Transverse colon (tissue), 4 donors: ENCODE measurements around the gene MBTPS1. TPM values are rescaled to one million over a fixed set of nuclear protein-coding genes. Genes with fewer than 3 reads are reported as not detected.

ENCODE experiments used
- DNase-seq: peaks from one replicate; pipeline ENCODE4 v3.0.0-alpha.2; 2019
- H3K27ac ChIP-seq, 4 donors: fragments of 200-600 bp; sonication (generic); 2 replicates each; pipeline ENCODE4 v1.5.1; 2016 to 2018; ENCODE audit warnings: inconsistent platforms in 4 of 4
- H3K27me3 ChIP-seq: fragments of 200-600 bp; sonication (generic); 2 replicates; pipeline ENCODE4 v1.5.1; 2017; ENCODE audit warnings: inconsistent platforms
- H3K36me3 ChIP-seq, 4 donors: fragments of 200-600 bp; sonication (generic); 2 replicates each; pipeline ENCODE4 v1.5.1; 2017 to 2019; ENCODE audit warnings: inconsistent platforms in 4 of 4
- H3K4me1 ChIP-seq, 4 donors: fragments of 200-600 bp; sonication (generic); 2 replicates each; pipeline ENCODE4 v1.5.1; 2017 to 2020; ENCODE audit warnings: inconsistent platforms in 4 of 4
- H3K4me3 ChIP-seq, 4 donors: fragments of 200-600 bp; sonication (generic); 1 replicate in 1 of 4; 2 replicates in 3 of 4; pipeline versions ENCODE4 v1.5.1 to v1.6.1; 2017 to 2019; ENCODE audit warnings: inconsistent platforms in 4 of 4
- H3K9me3 ChIP-seq, 2 donors: fragments of 200-600 bp; sonication (generic); 2 replicates each; pipeline ENCODE4 v1.5.1; 2017 to 2019; ENCODE audit warnings: inconsistent platforms in 2 of 2
- EP300 ChIP-seq: sonication (generic); formaldehyde crosslinking; IDR thresholded peaks from one replicate; pipeline ENCODE4 v1.6.1; 2017; ENCODE audit warnings: antibody characterized with exemption, low read depth
- POLR2A ChIP-seq: fragments of 450-650 bp; IDR thresholded peaks from one replicate; pipeline ENCODE4 v1.6.1; 2016; ENCODE audit warnings: antibody characterized with exemption, mild to moderate bottlenecking, moderate library complexity
- POLR2AphosphoS5 ChIP-seq, 3 donors: sonication (generic); formaldehyde crosslinking; IDR thresholded peaks; one replicate each; pipeline ENCODE4 v1.6.1; 2016; ENCODE audit warnings: antibody characterized with exemption in 3 of 3
- WGBS, 2 donors: methylation state at CpG; one replicate each; pipeline ENCODE4 v1.1.5; 2018; ENCODE audit warnings: low coverage in 1 of 2; 5-methylcytosine and 5-hydroxymethylcytosine counted together
- in situ Hi-C, 4 donors: fragments of 200-750 bp; cut with MboI; loops; one replicate each; pipeline versions ENCODE4 v1.15.0 to v1.15.1; 2017; ENCODE audit warnings: low sequenced_read_pairs in 3 of 4, low pct_ligation_motif_present in 1 of 4, low pct_unique_long_range_greater_than_20kb in 1 of 4
- intact Hi-C: fragments of 100-400 bp; cut with DNase I; formaldehyde crosslinking; loops from one replicate; pipeline ENCODE4 v1.15.1; 2023; ENCODE audit warnings: low total_unique reads
- total RNA-seq, 4 donors: library from RNA; depleted of rRNA; stranded (reverse); fragments of >200 nt; gene quantifications; one replicate each; pipeline ENCODE4 v1.1.0, GENCODE V29; 2016
- TF ChIP-seq, protein P1 (sequence below), 5 experiments: fragments of 200-600 bp in 3 of 5; fragments of 450-650 bp in 2 of 5; sonication (generic) in 3 of 5; IDR thresholded peaks; 1 replicate in 2 of 5; 2 replicates in 3 of 5; pipeline ENCODE4 v1.5.1; 2016 to 2017; ENCODE audit warnings: antibody characterized with exemption in 5 of 5, inconsistent platforms in 3 of 5, mild to moderate bottlenecking in 2 of 5, moderate library complexity in 1 of 5

MBTPS1 gene
- total RNA-seq, 4 donors from 2014 or later, result 53.7 to 110 (median 97.0) TPM

DNA sequence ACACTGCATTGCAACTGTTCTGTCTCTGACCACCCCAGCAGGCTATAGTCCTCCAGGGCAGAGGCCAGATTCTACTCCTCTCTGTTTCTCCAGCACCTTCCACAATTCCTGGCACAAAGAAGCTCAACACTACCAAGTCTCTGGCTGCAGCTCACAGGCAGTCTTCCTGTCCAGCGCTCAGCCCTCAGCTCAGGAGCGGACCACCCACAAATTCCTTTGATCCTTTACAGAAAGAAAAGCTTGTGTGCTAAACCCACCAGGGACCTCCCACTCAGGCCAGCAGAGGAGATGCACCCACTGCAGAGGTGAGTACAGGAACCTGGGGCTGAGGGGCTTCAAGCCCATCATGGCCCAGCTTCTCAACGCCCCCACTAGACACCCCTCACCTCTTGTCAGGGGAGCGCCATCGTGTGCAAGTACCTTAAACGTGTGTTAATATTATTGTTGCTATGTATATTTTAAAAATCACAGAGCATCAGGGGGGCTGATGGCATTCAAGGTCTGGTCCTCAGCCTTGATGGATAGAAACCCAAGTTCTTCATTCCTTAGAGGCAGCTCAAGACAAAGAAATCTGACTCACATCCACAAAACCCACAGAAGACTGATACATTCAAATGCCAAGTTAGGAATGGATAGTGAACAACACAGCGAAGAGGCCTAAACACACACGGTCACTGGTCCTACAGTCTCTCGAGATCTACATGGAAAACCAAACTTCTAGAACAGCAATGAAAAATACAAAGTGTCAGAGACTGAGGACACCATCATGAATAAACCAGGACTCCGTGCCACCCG, 19.8 kb upstream of the MBTPS1 start:
- no peaks in the 10 kb centered on the region for H3K4me1 ChIP-seq
- in situ Hi-C loops (no loop called here), intact Hi-C loops (no loop called here)
- 80 to 88% methylated on average over 2 to 11 of the region's 11 CpGs for WGBS, 2 donors
- no peak overlapping the region for H3K4me3 ChIP-seq
- no peaks in the 10 kb centered on the region for H3K36me3 ChIP-seq
- TF ChIP-seq POLR2AphosphoS5 (IDR thresholded peaks at IDR 0.05) (no peak), POLR2A (no peak)
- no peaks in the 10 kb centered on the region for H3K9me3 ChIP-seq
- no peak for DNase-seq
- H3K27ac ChIP-seq, result no peak overlapping the region
- H3K27me3 ChIP-seq, result no peaks in the 10 kb centered on the region

DNA sequence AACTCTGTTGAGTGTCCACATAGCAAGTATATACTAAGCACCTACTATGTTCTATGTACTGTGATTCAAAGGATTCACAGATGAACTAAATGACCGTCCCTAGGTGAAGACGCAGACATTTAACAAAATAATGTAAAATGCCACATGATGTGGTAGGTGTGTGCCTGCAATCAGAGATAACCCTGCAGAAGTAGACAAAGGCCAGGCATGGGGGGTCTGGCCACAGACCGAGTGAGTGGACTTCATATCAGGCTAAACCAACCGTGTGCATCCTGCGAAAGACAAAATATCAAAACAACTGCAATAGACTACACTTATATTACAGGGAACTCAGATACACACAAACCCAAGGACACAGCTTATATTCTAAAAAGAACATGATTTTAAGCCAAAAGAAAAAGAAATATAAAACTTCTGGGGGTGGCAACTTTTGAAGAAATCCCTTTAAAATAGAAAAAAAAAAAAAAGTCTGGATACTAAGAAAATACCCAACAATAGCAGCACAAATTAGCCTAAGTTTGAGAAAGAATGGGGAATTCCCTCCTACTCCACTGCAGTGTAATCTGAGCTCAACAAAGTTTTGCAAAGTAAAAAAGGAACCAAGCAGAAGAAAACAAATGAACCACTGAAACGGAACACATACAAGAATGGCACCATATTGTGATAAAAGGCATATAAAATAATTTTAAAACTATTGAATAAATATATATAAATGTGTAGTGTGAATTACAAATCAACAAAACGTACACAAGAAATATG, 16.0 kb upstream of the MBTPS1 start:
- Histone ChIP-seq H3K4me1 (no peaks in the 10 kb centered on the region), H3K27me3 (no peaks in the 10 kb centered on the region), H3K36me3 (peaks cover 0 to 13% (median 0%) of the 10 kb centered on the region in 4 donors), H3K4me3 (no peak overlapping the region), H3K27ac (no peak overlapping the region), H3K9me3 (no peaks in the 10 kb centered on the region)
- TF ChIP-seq EP300 (no peak), POLR2AphosphoS5 (IDR thresholded peaks at IDR 0.05) (no peak), POLR2A (no peak)
- TF ChIP-seq, protein P1, sequence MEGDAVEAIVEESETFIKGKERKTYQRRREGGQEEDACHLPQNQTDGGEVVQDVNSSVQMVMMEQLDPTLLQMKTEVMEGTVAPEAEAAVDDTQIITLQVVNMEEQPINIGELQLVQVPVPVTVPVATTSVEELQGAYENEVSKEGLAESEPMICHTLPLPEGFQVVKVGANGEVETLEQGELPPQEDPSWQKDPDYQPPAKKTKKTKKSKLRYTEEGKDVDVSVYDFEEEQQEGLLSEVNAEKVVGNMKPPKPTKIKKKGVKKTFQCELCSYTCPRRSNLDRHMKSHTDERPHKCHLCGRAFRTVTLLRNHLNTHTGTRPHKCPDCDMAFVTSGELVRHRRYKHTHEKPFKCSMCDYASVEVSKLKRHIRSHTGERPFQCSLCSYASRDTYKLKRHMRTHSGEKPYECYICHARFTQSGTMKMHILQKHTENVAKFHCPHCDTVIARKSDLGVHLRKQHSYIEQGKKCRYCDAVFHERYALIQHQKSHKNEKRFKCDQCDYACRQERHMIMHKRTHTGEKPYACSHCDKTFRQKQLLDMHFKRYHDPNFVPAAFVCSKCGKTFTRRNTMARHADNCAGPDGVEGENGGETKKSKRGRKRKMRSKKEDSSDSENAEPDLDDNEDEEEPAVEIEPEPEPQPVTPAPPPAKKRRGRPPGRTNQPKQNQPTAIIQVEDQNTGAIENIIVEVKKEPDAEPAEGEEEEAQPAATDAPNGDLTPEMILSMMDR (IDR thresholded peaks at IDR 0.05), result no peak
- no peak for DNase-seq
- in situ Hi-C loops (no loop called here), intact Hi-C loops (no loop called here)
- WGBS, 2 donors, result 86 to 87% methylated on average over 6 to 7 of the region's 7 CpGs

GRCh38 chr16:84131117-84131516, 14.4 kb upstream of the MBTPS1 start:
- no peak overlapping the region for H3K4me3 ChIP-seq
- in situ Hi-C loops (no loop called here), intact Hi-C loops (no loop called here)
- no peaks in the 10 kb centered on the region for H3K9me3 ChIP-seq
- WGBS, 2 donors, result 87 to 92% methylated on average over 2 to 5 of the region's 5 CpGs
- H3K36me3 ChIP-seq, result peaks cover 0 to 13% (median 0%) of the 10 kb centered on the region in 4 donors
- DNase-seq, result no peak
- H3K27me3 ChIP-seq, result no peaks in the 10 kb centered on the region
- no peak overlapping the region for H3K27ac ChIP-seq
- TF ChIP-seq, protein P1 (IDR thresholded peaks at IDR 0.05), result no peak
- TF ChIP-seq POLR2AphosphoS5 (IDR thresholded peaks at IDR 0.05) (no peak), POLR2A (no peak), EP300 (no peak)
- H3K4me1 ChIP-seq, result no peaks in the 10 kb centered on the region

GRCh38 chr16:84124257-84125073, 7.7 kb upstream of the MBTPS1 start:
- H3K9me3 ChIP-seq, result no peaks in the 10 kb centered on the region
- in situ Hi-C loops (loop anchor here in 1 of 4 donors (25.0 kb wide), 1 partner anchor 363 kb away; no protein-coding TSS in a partner anchor), intact Hi-C loops (no loop called here)
- H3K27ac ChIP-seq, result no peak overlapping the region
- H3K4me3 ChIP-seq, result no peak overlapping the region
- no peaks in the 10 kb centered on the region for H3K27me3 ChIP-seq
- TF ChIP-seq, protein P1 (IDR thresholded peaks at IDR 0.05), result no peak
- TF ChIP-seq EP300 (no peak), POLR2AphosphoS5 (IDR thresholded peaks at IDR 0.05) (no peak), POLR2A (no peak)
- no peak for DNase-seq
- H3K36me3 ChIP-seq, result peaks cover 0 to 3% (median 0%) of the 10 kb centered on the region in 4 donors
- 87 to 93% methylated on average over 7 of the region's 7 CpGs for whole genome bisulfite sequencing, 2 donors
- no peaks in the 10 kb centered on the region for H3K4me1 ChIP-seq
